Measurements from ENCODE around the gene TBC1D22A. TPM values are rescaled to one million over a fixed set of nuclear protein-coding genes. Genes with fewer than 3 reads are reported as not detected.

Gene TBC1D22A
- total RNA-seq, 1 experiment from 2014 or later: 20.9 TPM

- TF ChIP-seq CTCF (IDR thresholded peaks at IDR 0.05 in 2 of 3, conservative IDR thresholded peaks at IDR 0.05 in 1 of 3; ENCODE audit: borderline replicate concordance in 1 of 3, insufficient read depth in 1 of 3, low read depth in 2 of 3, low read length in 2 of 3) (no peak), EZH2phosphoT487 (IDR thresholded peaks at IDR 0.05; ENCODE audit: borderline replicate concordance) (no peak), EZH2 (IDR thresholded peaks at IDR 0.05) (no peak), ELF1 (IDR thresholded peaks at IDR 0.05; ENCODE audit: borderline replicate concordance, low read depth) (no peak), CEBPB (IDR thresholded peaks at IDR 0.05; ENCODE audit: low read depth) (no peak), RAD21 (IDR thresholded peaks at IDR 0.05; ENCODE audit: low read depth) (no peak), EGR1 (IDR thresholded peaks at IDR 0.05; ENCODE audit: low read depth) (no peak)
Observed at GRCh38 chr22:46967445-46968358, 205.3 kb downstream of the TBC1D22A start (continued).

- no peaks in the 10 kb centered on the region for H3K36me3 ChIP-seq (ENCODE audit: control insufficient read depth in 1 of 2, insufficient read depth in 2 of 2, low read length in 2 of 2)
- no peak overlapping the region for H3K27ac ChIP-seq (ENCODE audit: low read depth, low read length)
- no peaks in the 10 kb centered on the region for H3K9me2 ChIP-seq (ENCODE audit: insufficient read depth)
- no peaks in the 10 kb centered on the region for H3K79me2 ChIP-seq (ENCODE audit: insufficient read depth, low read length)
- H4K20me1 ChIP-seq (ENCODE audit: insufficient read depth): no peaks in the 10 kb centered on the region
- RAD21 ChIA-PET (ENCODE audit: low non-redundant PET in 1 of 2, low total read pairs in 2 of 2, uncharacterized antibody in 2 of 2, unreplicated experiment in 2 of 2): no interaction called here
- no peak for DNase-seq (ENCODE audit: low read depth, low spot score)
- ATAC-seq: no peak
- no TSS peak for BruUV-seq (replicated peaks)
- no peak overlapping the region for H3K9ac ChIP-seq (ENCODE audit: low read length)
- POLR2A ChIA-PET: no interaction called here
- CTCF ChIA-PET: no interaction called here
- H3K4me1 ChIP-seq (ENCODE audit: control insufficient read depth in 1 of 2, insufficient read depth in 2 of 2, low read length in 2 of 2): no peaks in the 10 kb centered on the region
- H3K27me3 ChIP-seq (ENCODE audit: insufficient read depth, low read length): no peaks in the 10 kb centered on the region
- intact Hi-C loops (cut with micrococcal nuclease): no loop called here
- H2AFZ ChIP-seq (ENCODE audit: low read depth, low read length, poor library complexity, severe bottlenecking): no peak overlapping the region
- no peak overlapping the region for H3K4me3 ChIP-seq (replicated peaks in 1 of 2; ENCODE audit: low read depth in 1 of 2, low read length in 2 of 2)
- TF ChIP-seq RAD21 (IDR thresholded peaks at IDR 0.05; ENCODE audit: low read depth) (no peak), JUND (IDR thresholded peaks at IDR 0.05) (no peak), ZNF274 (IDR thresholded peaks at IDR 0.05; ENCODE audit: low read depth, low read length) (no peak), YY1 (IDR thresholded peaks at IDR 0.05; ENCODE audit: extremely low read depth, insufficient replicate concordance, low read depth, low read length) (no peak), SP1 (IDR thresholded peaks at IDR 0.05; ENCODE audit: low read depth) (no peak), SIN3A (IDR thresholded peaks at IDR 0.05; ENCODE audit: low read depth) (no peak), ZFX (IDR thresholded peaks at IDR 0.05) (no peak), POLR2AphosphoS5 (IDR thresholded peaks at IDR 0.05; ENCODE audit: low read depth, low read length) (no peak), ELF1 (IDR thresholded peaks at IDR 0.05; ENCODE audit: borderline replicate concordance, low read depth) (no peak), CBX3 (IDR thresholded peaks at IDR 0.05; ENCODE audit: low read depth) (no peak), EZH2 (IDR thresholded peaks at IDR 0.05) (no peak), TCF7L2 (IDR thresholded peaks at IDR 0.05; ENCODE audit: borderline replicate concordance, extremely low read depth, insufficient read depth, insufficient read length) (no peak)
- no peaks in the 10 kb centered on the region for H3K9me3 ChIP-seq (ENCODE audit: control insufficient read depth in 1 of 2, insufficient read depth in 1 of 2, low read depth in 1 of 2, low read length in 2 of 2)
- H3K4me2 ChIP-seq (ENCODE audit: low read length): no peak overlapping the region
Observed at GRCh38 chr22:46968359-46968740, 205.9 kb downstream of the TBC1D22A start.
